Activated CD4-positive, alpha-beta T cell treated with anti-CD3 and anti-CD28 coated beads, Interleukin-2, amount 50 U/mL, for 16 hours (primary cell): ENCODE data around the gene OR5K2.
A peak's percentile ranks its signal among the peaks of the same experiment; 100 is the strongest.

Source experiments
- DNase-seq: peaks from one replicate; pipeline ENCODE4 v3.0.0-alpha.2; 2020

Gene OR5K2

DNA sequence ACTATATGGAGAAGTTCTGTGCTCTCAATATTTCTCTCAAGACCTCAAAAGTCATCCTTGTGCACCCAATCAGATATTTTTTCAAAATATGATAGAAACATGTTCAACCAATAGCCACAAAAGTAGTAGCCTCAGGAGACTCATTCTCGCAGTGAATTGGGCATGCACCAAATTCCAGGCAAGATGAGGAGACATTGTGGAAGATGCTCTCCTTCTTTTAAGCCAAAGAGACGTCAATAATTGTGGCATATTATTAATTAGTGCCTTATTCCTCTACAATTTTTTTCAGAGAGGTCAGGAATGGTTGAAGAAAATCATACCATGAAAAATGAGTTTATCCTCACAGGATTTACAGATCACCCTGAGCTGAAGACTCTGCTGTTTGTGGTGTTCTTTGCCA lies at the start of gene OR5K2:
Gene OR5K2, plus strand, starts transcription at position 301 of the 400 bp plus-strand sequence. Its CDS starts 0 bp downstream, at position 301.
- DNase-seq, result no peak

DNA sequence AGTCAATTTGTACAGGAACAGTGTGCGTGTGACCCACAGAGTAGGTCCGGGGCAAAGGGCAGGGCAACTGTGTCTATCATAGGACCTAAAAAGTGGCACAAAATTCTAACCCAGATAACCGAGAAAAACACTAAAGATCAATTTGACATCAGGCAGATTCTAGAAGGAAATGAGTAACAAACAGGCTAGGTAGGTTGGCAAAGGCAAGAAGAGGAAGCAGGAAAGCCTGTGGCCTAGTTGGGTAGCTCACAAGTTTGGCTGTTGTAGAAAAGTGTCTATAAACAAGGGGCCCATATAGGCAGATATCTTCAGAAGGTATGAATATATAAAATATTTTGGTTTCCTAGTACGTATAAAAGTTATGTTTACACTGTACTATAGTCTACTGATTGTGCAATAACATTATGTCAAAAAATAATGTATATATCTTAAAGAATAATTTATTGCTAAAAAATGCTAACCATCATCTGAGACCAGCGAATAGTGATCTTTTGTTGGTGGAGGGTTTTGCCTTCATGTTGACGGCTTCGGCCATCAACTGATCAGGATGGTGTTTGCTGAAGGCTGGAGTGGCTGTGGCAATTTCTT lies 47.8 kb upstream of the OR5K2 start:
- DNase-seq, result no peak

DNA sequence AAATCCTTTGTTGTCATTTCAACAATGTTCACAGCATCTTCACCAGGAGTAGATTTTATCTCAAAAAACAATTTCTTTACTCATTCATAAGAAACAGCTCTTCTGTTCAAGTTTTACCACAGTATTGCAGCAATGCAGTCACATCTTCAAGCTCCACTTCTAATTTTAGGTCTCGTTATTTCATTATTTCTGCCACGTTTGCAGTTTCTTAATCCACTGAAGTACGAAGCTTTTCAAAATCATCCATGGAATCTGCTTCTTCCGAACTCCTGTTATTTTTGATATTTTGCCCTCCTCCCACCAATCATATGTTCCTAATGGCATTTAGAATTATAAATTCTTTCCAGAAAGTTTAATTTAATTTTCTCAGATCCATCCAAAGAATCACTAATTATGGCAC lies 47.1 kb upstream of the OR5K2 start:
- no peak for DNase-seq

DNA sequence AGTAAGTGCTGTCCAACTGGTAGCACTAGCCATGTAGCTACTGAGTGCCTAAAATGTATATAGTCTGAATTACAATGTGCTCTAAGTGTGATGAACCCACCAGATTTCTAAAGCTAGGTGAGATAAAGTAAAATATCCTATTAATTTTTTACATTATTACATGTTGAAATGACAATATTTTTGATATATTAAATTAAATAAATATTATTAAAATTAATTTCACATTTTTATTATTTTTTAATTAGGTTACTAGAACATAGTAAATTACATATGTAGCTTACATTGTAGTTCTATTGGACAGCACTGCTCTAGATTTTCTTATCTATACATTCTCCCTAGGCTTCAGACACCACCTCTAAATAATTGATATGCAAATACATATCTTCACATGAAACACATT lies 43.7 kb upstream of the OR5K2 start:
- no peak for DNase-seq

DNA sequence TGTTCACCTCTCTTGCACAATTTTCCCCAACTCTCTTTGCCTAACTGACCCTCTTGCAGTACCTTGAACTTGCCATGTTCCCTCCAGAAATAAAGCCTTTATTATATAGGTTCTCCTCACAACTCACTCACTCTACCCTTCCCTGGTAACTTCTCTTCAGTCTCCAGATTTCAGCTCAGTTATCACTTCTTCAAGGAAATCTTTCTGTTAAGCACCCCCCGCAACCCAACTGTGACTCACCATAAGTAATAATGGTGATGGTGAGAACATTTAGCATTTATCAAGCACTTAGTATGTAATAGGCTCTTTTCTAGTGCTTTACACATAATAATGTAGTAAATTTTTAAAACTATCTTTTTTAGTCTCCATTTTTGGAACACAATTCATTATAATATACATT lies 42.6 kb upstream of the OR5K2 start:
- DNase-seq, result no peak

DNA sequence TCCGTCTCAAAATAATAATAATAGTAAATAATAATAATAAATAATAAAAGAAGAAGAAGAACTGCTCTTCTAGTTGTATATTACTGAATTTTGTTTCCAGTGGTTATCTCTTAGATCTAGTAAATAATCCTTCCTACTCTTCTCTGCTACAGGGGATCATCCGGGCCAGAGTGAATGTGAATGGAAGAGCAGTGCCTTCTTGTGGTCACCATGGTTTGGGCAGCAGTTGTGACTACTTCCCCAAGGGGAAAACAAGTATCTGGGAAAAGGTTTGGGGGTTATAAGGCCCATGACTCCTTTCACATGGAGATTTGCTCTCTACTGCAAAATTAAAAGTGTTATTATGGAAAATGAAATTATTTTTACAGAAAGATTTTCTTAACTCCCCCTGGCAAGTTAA lies 39.9 kb upstream of the OR5K2 start:
- DNase-seq, result no peak

DNA sequence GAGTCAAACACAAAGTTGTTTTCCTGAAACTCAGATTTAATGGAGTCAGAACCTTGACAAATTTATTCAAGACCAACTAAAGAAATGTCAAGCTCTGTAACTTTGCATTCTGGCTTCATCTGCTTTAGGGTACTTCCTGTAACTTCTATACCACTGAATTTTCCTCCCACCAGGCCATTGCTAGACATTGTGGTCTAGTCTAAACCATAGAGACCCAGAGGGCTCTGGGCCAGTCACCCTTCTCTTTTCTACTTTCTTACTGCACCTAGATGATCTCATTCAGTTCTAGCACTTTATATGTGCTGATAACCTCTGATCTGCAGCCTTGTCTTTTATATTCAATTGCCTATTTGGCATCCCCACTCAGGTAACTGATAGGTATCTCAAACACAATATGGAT lies 37.3 kb upstream of the OR5K2 start:
- no peak for DNase-seq

DNA sequence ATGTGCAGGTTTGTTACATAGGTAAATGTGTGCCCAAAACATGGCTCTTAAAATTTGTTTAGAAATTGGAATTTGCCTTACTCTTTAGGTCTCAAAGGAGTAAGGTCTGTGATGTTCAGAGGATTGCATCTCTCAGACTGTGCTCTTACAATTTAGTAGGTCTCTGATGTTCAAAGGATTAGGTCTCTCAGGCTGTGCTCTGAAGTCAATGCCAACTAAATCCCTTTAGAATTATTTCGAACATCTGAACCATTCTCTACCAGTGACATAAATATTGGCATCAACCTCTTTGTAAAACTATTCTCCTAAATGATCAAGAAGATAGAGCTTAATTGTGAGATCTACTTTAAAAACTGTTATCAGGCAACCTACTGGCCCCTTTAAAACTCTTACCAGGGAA lies 34.6 kb upstream of the OR5K2 start, which contains the start of gene OR5K1:
Gene OR5K1, plus strand, starts transcription at position 301 of the 400 bp plus-strand sequence. CDS start 6,376 bp downstream, outside the sequence.
- DNase-seq, result no peak

DNA sequence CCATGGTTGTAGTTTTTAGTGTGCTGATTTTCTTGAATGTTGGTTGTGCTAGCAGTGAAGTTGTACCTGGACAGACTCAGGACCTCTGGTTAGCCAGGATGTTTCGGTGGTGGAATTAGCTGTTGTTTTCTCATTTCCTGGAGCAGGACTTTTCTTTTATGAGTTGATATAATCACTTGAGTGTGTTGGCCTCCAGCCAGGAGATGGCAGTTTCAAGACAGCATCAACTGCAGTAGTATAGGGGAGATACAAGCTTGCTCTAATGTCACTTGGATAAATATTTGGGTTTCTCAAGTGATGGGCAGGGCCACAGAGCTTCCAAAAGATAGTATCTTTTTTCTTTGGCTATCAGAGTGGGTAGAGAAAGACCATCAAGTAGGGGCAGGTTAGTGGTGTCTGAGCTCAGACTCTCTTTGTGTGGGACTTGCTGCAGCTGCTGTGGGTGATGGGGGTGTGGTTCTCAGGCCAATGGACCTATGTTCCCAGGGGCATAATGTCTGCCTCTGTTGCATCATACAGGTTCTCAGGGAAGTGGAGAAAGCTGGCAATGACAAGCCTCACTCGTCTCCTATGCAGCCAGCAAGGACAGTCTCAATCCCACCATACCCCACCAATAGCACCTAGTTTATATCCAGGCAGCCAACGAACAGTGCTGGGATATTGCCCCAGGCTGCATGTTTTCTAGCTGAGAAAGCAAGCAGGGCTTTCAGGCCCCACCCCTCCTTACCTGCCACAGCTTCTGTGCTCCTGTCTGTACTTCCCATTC lies 14.6 kb upstream of the OR5K2 start:
- DNase-seq, result no peak

DNA sequence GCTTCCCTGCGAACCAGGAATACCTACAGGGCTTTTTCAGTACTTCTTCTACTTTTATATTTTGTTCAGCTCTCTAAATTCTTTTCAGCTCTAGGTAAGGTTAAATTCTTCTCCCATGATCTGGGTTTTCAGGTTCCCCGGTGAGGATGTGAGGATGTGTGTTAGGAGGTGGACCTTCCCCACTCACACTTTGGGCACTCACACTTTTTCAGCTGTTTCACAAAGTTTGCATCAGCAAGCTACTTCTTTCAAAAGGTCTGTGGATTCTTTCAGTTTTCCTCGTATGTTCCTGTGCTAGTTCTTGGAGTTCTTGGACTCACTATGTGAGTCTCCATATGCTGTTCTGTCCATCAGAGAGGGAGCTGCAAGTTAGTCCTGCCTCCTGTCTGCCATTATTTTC lies 13.9 kb upstream of the OR5K2 start:
- no peak for DNase-seq

DNA sequence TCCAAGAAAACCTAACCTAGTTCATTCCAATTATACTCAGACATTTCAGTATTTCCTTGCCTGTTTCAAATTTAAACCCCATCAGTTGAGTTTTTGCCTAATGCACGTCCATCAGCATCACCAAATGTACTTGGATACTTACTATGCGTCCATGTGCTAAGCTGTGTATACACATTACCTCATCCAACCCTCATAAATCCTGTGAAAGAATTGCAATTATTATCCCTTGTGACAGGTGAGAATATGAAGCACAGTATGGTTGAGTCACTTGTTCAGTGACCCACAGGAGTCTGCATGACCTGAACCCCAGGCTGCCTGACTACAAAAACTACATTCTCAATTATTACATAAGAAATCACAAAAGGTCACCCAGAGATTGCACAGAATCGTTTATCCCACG lies 2.5 kb downstream of the OR5K2 start:
- no peak for DNase-seq

DNA sequence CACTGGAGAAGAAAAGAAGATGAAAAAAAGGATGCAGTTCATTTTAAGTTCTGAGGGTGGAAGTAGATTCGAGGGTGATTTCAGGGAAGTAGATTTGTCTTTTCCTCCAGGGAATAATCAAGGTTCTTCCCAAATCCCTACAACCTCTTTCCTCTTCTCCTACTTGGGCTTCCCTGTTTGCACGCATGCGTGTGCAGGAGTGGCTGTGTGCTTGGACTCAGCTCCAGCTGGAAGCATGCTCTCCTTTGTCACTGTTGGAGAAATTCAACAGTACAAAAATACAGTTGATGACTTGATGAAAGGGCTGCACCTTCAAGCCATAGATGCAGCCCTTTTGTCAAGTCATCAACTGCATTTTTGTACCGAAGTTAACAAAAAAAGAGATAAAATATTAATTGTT lies 3.8 kb downstream of the OR5K2 start:
- DNase-seq, result no peak

DNA sequence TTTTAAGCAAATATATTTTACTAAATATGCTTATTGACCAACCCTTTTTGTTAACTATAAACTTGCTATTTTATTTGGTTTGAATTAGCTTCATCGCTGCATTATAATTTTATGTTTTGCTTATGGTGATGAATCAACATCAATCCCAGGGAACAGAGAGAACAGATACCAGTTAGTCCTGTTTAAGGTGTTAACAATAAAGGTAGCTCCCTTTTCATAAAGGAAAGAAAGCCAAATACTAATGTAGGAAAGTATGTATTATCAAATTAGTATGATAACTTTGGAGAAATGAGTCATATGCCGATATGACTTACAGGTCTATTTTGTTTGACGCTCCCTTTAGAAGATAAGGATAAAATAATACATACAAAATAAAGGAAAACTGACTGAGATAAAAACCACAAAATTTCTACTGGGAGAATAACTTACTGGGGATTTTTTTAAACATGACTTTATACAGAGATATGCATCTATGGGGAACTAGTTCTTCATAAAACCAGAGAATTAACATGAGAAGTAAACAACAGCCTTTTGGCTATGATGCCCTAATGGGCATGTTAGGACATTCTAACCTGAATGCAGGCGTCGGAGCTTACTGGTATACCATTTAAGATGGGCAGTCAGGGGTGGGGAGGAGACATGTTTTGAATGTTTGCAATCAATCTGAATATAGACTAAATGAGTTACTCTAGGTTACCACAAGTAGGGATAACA lies 4.5 kb downstream of the OR5K2 start:
- DNase-seq, result no peak

DNA sequence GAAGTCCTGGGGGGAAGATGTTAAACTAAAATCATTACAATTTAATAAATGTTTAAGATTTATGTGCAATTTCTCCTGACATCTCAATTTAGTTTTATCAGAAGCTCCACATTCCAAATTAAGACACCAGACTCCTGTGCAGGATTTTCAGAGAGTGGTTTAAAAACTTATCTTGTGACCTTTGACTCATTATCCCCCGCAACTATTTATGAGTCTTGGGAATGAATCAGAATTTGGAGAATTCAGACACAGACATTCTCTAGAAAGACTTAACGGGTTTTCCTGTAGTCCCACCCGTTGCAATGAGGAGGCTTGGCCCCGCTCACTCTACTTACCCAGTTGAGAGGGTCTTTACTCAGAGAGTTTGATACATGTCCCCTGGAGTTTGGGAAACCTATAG lies 7.1 kb downstream of the OR5K2 start:
- DNase-seq, result no peak

DNA sequence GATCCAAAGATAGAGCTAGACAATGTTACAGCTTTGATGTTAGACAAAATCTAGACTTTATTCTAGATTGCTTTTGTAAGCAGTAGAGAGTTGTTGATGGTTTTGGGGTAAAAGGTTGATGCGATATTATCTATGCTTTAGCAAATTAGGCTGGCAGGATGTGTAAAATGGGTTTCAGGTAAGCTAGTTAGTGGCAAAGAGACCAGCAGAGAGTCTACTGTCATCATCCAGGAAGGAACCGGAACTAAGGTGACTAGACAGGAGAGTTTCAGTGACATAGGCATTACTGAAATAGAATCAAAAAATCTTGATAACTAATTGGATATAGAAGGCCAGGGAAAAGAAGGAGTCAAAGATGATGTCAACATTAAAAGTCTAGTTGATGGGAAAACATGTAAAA lies 11.1 kb downstream of the OR5K2 start:
- no peak for DNase-seq

DNA sequence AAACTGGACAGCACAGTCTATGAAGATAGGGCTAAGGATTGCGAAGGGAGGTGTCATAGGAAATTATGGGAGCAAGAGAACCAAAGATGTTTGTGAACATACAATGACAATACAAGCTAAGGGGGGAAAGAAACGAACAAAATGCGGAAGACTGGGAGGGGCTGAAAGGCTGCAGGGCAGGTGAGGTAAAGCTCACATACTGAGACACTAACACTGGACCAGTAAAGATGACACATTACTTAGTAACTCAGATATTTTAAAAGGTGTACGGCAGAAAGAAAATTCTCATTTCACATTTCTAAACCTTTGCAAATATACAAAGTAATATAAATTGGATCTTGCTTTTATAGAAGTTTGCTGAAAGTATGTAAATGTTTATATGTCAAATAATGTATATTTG lies 15.1 kb downstream of the OR5K2 start:
- DNase-seq, result no peak

DNA sequence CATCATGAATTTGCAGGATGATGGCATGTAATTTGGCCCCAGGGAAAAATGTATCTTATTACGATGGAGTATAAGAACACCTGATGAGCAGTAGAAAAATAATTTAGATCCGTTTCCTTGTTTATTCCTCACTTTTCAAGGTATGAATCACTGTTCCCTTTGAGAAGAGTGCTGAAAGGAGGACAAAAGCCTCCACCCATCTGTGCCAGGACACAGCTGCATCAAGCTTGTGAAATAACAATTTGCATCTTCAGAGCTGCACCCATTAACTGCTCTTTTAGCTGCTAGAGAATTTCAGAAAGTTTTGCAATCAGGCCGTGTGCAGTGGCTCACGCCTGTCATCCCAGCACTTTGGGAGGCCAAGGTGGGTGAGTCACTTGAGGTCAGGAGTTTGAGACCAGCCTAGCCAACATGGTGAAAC lies 15.6 kb downstream of the OR5K2 start:
- no peak for DNase-seq

DNA sequence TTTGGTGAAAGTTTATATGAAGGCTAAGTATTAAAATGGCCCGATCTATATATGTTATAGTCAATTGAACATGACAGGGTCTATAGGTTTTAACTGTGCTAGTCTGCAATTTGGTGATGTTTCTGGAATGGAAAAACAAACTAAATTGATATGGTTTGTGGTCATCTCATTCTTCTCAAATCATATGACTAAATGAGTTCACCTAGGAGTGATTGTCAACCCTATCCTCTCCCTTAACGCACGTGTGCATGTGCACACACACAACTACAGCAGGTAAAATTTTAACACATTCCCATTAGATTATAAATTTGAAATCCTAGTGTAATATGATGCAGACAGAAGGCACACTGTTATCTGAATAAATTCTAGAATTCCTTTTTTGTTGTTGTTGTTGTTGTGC lies 16.3 kb downstream of the OR5K2 start:
- no peak for DNase-seq

DNA sequence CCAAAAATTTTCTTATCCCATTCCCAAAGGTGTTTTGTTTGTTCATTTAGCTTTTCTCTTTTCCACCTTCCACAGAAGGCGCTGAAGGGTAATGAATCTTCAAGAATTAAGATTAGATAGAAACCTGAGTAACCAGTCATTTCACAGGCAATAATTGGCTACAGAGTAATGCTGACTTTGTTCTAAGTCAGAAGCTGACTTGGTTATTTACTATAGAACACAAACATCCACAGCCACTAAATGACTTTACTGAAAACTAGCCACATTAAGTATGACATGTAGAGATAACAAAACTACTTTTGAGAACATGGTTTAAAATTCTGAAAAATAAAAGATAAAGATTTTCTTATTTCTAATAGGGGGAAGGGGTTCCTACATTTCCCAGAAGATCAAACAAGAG lies 17.5 kb downstream of the OR5K2 start:
- no peak for DNase-seq

DNA sequence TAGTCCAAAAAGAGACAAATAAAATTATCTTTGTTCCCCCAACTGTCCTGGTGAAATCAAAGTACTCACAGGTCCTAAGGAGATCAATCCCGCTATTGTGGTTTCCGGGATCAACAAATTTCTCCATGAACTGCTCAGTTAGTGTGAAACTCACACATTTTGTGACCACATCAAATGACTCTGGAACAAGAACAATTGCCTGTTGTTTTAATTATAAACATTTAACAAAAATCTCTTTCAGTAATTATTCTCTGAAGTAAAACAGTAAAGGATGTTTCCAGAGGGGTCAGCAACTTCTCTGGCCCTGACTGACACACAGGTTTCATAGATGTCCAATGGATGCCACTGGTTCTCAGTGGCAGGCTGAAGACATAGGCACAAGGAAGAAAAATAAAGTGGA lies 21.3 kb downstream of the OR5K2 start:
- DNase-seq, result no peak

DNA sequence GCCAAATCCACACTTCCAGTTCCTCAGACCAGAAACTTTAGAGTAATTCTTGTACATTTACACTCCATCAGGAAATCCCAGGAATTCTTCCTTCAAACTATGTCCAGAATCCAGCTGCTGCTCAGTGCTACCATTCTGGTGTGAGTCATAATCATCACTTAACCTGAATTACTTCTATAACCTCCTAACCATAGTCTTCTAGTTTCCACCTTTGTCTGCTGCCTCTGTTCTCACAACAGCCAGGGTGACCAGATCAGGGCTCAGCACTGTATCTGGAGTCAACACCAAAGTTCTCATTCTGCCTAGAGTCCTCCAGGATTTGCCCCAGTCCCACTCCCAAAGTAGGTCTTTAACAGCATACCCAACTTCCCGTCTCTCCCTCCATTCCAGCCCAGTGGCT lies 21.9 kb downstream of the OR5K2 start:
- DNase-seq, result no peak

DNA sequence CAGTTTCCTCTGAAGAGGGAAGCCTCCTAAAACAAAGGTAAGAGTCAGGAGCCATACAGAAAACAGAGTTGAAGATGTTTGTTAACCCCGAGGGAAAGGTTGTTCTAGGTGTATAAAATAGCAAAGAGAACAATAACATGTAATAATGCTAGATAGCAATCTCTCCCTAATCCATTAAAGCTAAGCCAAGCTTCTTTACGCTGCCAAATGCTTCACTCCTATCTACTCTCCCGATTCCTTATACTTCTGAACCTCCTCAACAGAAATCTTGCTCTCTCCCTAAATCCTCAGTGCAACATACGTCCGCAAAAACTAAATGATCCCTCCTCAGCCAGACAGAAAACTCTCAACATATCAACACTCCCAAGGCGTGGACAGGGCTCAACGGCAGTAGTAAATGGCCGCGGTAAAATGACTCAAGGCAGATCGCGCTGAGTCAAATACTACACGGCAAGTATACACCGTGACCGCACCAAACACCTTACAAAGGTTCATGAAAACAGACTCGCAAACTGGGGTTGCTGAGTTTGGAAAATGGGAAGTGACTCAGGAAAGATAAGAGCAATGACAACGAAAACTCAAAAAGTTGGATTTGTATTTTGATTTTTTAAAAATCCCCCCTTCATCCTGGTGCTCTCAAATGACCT lies 24.5 kb downstream of the OR5K2 start:
- DNase-seq, result peak; percentile 80

DNA sequence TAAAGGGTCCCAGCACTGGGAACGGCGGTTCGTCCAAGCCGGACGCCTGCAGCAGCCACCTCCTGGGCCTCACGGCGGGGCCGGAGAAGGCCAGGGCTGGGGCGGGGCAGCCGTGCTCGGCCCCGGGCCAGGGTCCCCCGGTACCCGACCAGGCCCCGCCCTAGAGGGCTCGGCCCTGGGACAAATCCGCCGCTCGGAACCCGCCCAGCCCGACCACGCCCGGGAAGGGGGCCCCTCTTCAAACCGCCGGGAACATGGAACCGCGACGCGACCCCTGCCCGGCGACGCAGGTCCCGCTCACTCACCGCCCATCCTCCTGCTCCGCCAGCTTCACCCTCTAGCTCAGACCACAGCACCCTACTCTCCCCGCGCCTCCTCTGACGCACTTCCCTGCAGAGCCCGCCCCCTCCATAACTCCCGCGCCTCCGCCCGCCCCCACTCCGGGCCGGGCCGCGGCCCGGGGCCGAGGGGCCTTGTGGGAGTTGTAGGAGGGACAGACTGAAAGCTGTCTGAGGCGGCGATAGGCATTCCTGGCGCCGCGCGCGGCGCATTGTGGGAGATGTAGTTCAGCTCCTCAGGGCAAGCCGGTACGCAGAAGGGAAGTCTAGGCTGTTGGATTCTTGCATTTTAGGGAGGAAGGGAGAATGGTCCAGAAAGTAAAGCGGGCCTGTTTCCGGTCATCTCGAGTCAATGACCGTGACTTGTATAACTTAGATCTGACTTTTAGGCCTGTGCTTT lies 25.2 kb downstream of the OR5K2 start, which contains the start of gene CLDND1:
Gene CLDND1, minus strand, starts transcription at position 359 of the 738 bp plus-strand sequence. CDS start 1,478 bp downstream, outside the sequence.
- peak; percentile 98 for DNase-seq
